Measurements from ENCODE around the gene FAS.

The FAS gene

DNA sequence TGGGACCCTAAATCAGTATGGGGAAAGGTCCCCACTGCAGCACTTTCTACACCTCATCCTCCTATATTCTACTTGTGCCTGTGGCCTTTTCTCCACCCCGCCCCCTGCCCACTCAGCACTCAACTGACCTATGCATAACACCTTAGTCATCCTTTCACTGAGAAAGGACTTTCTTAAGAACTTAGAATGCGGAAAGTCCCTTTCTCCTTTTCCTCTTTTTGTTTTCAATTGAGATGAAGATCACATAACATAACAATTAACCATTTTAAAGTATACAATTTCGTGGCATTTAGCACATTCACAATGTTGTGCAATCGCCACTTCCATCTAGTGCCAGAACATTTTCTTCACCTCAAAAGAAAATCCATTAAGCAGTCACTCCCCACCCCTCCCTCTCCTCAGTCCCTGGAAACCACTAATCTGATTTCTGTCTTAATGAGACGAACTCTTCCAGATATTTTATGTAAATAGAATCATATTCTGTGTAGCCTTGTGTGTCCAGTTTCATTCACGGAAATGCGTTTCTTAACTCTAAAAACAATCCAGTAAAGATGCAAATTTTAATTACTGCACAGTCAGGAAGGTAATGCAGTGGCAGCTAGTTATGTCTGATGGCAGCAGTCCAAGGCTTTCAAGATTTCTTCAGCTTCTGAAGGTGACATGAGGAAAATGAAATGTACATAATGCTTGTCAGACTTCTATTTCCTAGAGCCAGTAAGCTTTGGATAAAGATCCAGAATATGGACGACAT lies 41.7 kb downstream of the FAS start:
- in situ Hi-C loops (cut with HindIII; ENCODE audit: low sequenced_read_pairs) = no loop called here

GRCh38 chr10:89035461-89035860 lies 44.9 kb downstream of the FAS start:
- in situ Hi-C loops (cut with HindIII; ENCODE audit: low sequenced_read_pairs) = no loop called here

DNA sequence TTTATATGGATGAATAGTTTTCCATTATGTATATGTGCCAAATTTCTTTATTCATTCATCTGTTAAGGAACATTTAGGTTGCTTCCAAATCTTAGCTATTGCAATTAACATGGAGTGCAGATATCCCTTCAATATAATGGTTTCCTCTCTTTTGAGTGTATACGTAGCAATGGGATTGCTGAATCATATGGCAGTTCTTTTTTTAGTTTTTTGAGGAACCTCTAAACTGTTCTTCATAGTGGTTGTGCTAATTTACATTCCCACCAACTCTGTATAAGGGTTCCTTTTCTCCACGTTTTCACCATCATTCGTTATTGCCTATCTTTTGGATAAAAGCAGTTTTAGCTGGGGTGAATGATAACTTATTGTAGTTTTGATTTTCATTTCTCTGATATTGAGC lies 46.5 kb downstream of the FAS start:
- in situ Hi-C loops (cut with HindIII; ENCODE audit: low sequenced_read_pairs) = no loop called here

DNA sequence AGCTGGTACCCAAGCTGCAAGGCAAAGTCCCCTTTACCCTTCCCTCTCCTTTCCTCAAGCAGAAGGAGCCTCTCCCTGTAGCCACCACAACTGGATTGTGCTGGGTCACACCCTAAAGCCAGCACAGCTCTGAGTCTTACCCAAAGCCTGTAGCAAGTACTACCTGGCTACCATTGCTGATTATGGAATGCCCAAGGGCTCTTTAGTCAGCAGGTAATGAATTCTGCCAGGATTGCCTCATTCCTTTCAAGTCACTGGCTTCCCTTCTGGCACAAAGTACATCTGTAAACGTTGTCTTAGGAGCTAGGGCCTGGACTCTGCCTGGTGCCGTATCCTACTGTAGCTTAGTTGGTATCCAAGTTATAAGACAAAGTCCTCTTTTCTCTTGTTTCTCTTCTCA lies 52.0 kb downstream of the FAS start:
- in situ Hi-C loops (cut with HindIII; ENCODE audit: low sequenced_read_pairs) = no loop called here

- in situ Hi-C loops (cut with HindIII; ENCODE audit: low sequenced_read_pairs) = no loop called here
Observed at GRCh38 chr10:89043052-89043451, 52.5 kb downstream of the FAS start.

GRCh38 chr10:89047397-89047796 lies 56.8 kb downstream of the FAS start:
- in situ Hi-C loops (cut with HindIII; ENCODE audit: low sequenced_read_pairs) = no loop called here

DNA sequence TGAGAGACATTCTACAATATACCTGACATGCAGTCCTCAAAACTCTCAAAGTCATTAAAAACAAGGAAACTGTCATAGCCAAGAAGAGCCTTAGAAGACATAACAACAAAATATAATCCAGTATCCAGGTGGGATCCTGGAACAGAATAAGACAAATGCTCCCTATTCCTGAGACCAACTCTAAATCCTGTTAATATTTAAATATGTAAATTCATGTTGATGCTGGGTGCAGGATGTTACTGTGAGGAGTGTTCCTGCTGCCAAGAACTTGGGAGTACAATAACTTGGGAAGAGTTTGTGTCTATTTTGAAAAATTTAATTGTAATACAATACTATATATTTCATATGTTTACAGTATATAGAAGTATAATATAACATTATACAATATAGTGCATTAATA lies 61.0 kb downstream of the FAS start:
- in situ Hi-C loops (cut with HindIII; ENCODE audit: low sequenced_read_pairs) = no loop called here

- in situ Hi-C loops (cut with HindIII; ENCODE audit: low sequenced_read_pairs) = no loop called here
Observed at GRCh38 chr10:89053555-89053954, 63.0 kb downstream of the FAS start.

- in situ Hi-C loops (cut with HindIII; ENCODE audit: low sequenced_read_pairs) = no loop called here
Observed at GRCh38 chr10:89055159-89055558, 64.6 kb downstream of the FAS start.

DNA sequence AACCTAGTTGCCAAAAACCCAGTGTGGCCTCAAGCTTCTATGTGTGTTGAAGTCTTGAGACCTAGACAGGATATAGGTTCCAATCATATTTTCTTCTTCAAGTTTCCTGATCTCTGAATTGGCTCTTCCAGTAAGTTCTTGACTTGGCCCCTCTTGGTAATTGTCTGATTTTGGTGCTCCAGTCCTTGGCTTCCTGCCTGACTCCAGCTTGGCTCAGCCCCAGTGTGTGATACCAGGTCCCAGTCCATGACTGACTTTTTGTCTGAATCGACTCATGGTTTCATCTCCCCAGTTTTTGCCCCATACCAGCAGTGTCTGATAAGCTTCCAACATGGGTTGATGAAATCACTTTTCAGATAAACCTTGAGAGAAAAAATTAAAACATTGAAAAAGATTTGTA lies 72.3 kb downstream of the FAS start:
- in situ Hi-C loops (cut with HindIII; ENCODE audit: low sequenced_read_pairs) = no loop called here

DNA sequence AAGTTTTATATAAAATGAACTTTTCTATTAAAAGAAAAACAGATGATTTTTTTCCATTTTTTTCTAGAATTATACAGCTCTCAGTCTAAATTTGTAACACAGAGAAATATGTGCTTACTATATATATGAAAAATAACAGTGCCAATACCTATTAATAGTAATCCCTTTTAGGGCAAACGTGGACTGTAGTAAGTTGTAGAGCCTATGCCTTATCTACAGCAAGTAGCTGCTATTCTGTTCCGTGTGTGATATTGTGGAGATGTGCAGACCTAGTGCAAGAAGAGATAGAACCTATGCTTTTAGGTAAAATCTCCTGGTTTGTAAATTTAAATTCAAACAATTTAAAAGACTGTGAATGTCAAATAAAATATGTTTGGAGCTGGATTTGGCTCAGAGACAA lies 72.9 kb downstream of the FAS start:
- in situ Hi-C loops (cut with HindIII; ENCODE audit: low sequenced_read_pairs) = no loop called here

- in situ Hi-C loops (cut with HindIII; ENCODE audit: low sequenced_read_pairs) = no loop called here
Observed at GRCh38 chr10:89064748-89065147, 74.2 kb downstream of the FAS start.
